ENCODE measurements around the gene ALCAM.

ALCAM gene

GRCh38 chr3:105440113-105440512, 73.4 kb downstream of the ALCAM start:
- TF ChIP-seq FOXP2 (optimal IDR thresholded peaks at IDR 0.05; ENCODE audit: borderline replicate concordance, extremely low read depth, extremely low read length, insufficient read depth) (no peak), POLR2AphosphoS5 (IDR thresholded peaks at IDR 0.05; ENCODE audit: low read depth, low read length) (no peak), REST (IDR thresholded peaks at IDR 0.05; ENCODE audit: insufficient read depth in 1 of 2, low read depth in 2 of 2, low read length in 2 of 2) (no peak), TAF1 (IDR thresholded peaks at IDR 0.05; ENCODE audit: borderline replicate concordance, insufficient read depth, low read length) (no peak), SIN3A (IDR thresholded peaks at IDR 0.05; ENCODE audit: borderline replicate concordance, insufficient read depth, low read length) (no peak)

GRCh38 chr3:105444725-105445124, 78.0 kb downstream of the ALCAM start:
- TF ChIP-seq TAF1 (IDR thresholded peaks at IDR 0.05; ENCODE audit: borderline replicate concordance, insufficient read depth, low read length) (no peak), FOXP2 (optimal IDR thresholded peaks at IDR 0.05; ENCODE audit: borderline replicate concordance, extremely low read depth, extremely low read length, insufficient read depth) (no peak), REST (IDR thresholded peaks at IDR 0.05; ENCODE audit: insufficient read depth in 1 of 2, low read depth in 2 of 2, low read length in 2 of 2) (no peak), POLR2AphosphoS5 (IDR thresholded peaks at IDR 0.05; ENCODE audit: low read depth, low read length) (no peak), SIN3A (IDR thresholded peaks at IDR 0.05; ENCODE audit: borderline replicate concordance, insufficient read depth, low read length) (no peak)

GRCh38 chr3:105448338-105448982, 81.8 kb downstream of the ALCAM start:
- TF ChIP-seq FOXP2 (optimal IDR thresholded peaks at IDR 0.05; ENCODE audit: borderline replicate concordance, extremely low read depth, extremely low read length, insufficient read depth) (no peak), REST (IDR thresholded peaks at IDR 0.05; ENCODE audit: insufficient read depth in 1 of 2, low read depth in 2 of 2, low read length in 2 of 2) (no peak), SIN3A (IDR thresholded peaks at IDR 0.05; ENCODE audit: borderline replicate concordance, insufficient read depth, low read length) (no peak), TAF1 (IDR thresholded peaks at IDR 0.05; ENCODE audit: borderline replicate concordance, insufficient read depth, low read length) (no peak), POLR2AphosphoS5 (IDR thresholded peaks at IDR 0.05; ENCODE audit: low read depth, low read length) (no peak)

GRCh38 chr3:105449414-105449813, 82.7 kb downstream of the ALCAM start:
- TF ChIP-seq POLR2AphosphoS5 (IDR thresholded peaks at IDR 0.05; ENCODE audit: low read depth, low read length): no peak
- no peak for TF ChIP-seq FOXP2 (optimal IDR thresholded peaks at IDR 0.05; ENCODE audit: borderline replicate concordance, extremely low read depth, extremely low read length, insufficient read depth)
- no peak for TF ChIP-seq SIN3A (IDR thresholded peaks at IDR 0.05; ENCODE audit: borderline replicate concordance, insufficient read depth, low read length)
- TF ChIP-seq REST (IDR thresholded peaks at IDR 0.05; ENCODE audit: insufficient read depth in 1 of 2, low read depth in 2 of 2, low read length in 2 of 2): no peak
- TF ChIP-seq TAF1 (IDR thresholded peaks at IDR 0.05; ENCODE audit: borderline replicate concordance, insufficient read depth, low read length): no peak
